ENCODE measurements around the gene REXO5. TPM values are rescaled to one million over a fixed set of nuclear protein-coding genes. Genes with fewer than 3 reads are reported as not detected.
A peak's percentile ranks its signal among the peaks of the same experiment; 100 is the strongest.
"Not testable (repeated sequence)": the region's sequence is repeated elsewhere in the genome, so short reads cannot be mapped to it uniquely, and the experiment has no call there.

Gene REXO5
- total RNA-seq, 1 donor from 2014 or later = 4.1 TPM

- no peak for DNase-seq (ENCODE audit: low spot score)
Observed at GRCh38 chr16:20799599-20799998, 6.7 kb upstream of the REXO5 start.

GRCh38 chr16:20801278-20801677, 5.0 kb upstream of the REXO5 start:
- no peak for DNase-seq (ENCODE audit: low spot score)

GRCh38 chr16:20803192-20803560, 3.2 kb upstream of the REXO5 start:
- no peak for DNase-seq (ENCODE audit: low spot score)

DNA sequence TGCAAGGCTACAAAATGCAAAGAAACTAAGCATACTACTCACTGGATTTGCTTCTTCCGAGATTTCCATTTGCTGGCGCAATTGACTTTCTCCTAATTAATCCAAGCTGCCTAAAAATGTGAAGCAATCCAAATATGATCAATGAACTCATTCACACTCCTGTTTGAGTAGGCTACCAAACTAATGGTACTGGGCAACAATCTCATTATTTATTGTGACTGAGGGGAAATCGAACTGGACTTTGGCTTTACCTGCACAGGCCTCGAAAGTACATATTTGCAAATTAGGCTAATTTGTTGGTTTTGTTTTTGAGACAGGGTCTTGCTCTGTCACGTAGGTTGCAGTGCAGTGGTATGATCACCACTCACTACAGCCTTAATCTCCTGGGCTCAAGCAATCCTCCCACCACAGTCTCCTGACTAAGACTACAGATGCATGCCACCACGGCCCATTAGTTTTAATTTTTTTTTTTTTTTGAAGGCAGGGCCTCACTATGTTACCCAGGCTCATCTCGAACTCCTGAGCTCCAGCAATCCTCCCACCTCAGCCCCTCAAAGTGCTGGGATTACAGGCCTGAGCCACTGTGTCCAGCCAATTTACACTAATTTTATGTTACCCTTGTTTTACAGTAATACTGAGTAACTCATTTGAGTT, 2.6 kb upstream of the REXO5 start:
- DNase-seq (ENCODE audit: low spot score) = no peak

GRCh38 chr16:20805684-20806167, 601 bp upstream of the REXO5 start:
- not testable (repeated sequence) for DNase-seq (ENCODE audit: low spot score)

- DNase-seq (ENCODE audit: low spot score) = no peak
Observed at GRCh38 chr16:20807862-20808261, 1.5 kb downstream of the REXO5 start.

DNA sequence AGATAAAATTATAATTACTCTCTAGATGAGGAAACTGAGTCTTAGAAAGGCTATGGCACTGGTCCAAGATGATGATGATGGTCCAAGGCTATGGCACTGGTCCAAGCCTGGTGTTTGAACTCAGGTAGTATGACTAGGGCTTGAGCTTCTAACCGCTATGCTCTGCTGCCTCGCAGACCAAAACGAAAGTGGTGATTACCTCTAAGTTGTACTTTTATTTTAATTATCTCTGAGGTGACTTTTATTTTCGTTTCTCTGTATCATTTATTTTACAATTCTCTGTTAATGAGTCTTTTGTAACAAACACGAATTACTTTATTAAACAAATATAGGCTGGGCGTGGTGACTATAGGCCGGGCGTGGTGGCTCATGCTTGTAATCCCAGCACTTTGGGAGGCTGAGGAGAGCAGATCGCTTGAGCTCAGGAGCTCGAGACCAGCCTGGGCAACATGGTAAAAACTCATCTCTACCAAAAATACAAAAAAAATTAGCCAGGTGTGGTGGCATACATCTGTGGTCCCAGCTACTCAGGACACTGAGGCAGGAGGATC, 5.6 kb downstream of the REXO5 start:
- no peak for DNase-seq (ENCODE audit: low spot score)

DNA sequence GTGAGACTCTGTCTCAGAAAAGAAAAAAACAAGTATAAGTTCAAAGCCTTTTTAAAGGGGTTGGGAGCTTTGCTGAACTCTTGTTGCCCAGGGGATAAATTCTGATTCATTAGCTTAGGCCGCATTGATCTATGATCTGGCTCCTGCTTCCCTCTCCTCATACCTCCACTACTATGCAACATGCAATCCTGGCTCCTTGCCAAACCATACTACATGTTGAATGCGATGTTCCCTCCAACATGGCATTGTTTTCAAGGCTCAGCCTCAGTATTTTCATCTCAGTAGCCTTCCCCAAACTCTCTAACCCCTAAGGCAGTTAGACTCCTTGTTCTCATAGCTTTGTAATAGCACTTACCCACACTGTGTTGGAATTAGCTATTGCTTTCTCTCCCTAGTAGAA, 6.2 kb downstream of the REXO5 start:
- no peak for DNase-seq (ENCODE audit: low spot score)

DNA sequence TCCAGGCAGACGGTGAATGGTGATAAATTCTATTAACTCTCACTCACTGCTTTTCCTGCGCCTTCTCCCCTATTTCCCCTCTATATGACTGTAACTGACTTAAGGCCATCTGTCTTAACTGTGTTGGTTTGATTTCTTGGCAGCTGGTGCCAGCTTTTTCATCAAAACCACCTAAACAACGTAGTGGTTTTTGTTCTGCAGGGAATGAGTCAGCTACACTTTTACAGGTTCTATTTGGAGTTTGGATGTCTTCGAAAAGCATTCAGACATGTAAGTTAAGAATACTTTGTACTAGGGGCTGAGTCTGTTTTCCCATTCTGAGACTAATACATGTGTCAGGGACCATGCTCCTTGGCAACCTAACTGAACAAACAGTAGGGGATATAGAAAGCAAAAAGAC, 8.5 kb downstream of the REXO5 start:
- no peak for DNase-seq (ENCODE audit: low spot score)

DNA sequence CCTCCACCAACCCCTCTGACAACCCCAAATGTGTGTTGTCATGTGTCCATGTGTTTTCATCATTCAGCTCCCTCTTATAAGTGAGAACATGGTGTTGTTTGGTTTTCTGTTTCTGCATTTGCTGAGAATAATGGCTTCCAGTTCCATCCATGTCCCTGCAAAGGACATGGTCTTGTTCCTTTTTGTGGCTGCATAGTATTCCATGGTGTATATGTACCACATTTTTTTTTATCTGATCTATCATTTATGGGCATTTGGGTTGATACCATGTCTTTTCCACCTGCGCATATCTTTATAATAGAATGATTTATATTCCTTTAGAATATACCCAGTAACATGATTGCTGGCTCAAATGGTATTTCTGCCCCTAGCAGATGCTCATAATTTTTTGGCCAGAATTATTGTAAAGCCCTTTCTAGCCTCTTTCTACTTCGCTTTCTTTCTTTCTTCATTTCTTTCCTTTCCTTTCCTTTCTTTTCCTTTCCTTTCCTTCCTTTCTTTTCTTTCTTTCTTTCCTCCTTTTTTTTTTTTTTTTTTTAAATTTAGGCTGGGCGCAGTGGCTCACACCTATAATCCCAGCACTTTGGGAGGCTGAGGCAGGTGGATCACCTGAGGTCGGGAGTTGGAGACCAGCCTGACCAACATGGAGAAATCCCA, 12.7 kb downstream of the REXO5 start:
- no peak for DNase-seq (ENCODE audit: low spot score)

DNA sequence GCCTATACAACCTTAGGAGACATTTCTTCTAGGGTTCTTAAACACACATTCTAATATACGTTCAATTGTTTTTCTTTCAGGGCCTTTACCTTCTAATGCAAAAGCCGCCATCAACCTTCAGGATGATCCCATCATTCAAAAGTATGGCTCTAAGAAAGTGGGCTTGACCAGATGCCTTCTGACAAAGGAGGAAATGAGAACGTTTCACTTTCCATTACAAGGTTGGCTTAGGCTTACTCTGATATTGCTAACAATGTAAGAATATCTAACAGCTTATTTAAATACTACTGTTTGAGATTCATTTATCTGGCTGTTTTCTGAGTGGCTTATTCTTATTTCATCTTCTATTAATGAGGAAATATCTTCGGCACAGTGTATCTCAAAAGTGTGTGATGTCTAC, 15.4 kb downstream of the REXO5 start:
- no peak for DNase-seq (ENCODE audit: low spot score)

DNA sequence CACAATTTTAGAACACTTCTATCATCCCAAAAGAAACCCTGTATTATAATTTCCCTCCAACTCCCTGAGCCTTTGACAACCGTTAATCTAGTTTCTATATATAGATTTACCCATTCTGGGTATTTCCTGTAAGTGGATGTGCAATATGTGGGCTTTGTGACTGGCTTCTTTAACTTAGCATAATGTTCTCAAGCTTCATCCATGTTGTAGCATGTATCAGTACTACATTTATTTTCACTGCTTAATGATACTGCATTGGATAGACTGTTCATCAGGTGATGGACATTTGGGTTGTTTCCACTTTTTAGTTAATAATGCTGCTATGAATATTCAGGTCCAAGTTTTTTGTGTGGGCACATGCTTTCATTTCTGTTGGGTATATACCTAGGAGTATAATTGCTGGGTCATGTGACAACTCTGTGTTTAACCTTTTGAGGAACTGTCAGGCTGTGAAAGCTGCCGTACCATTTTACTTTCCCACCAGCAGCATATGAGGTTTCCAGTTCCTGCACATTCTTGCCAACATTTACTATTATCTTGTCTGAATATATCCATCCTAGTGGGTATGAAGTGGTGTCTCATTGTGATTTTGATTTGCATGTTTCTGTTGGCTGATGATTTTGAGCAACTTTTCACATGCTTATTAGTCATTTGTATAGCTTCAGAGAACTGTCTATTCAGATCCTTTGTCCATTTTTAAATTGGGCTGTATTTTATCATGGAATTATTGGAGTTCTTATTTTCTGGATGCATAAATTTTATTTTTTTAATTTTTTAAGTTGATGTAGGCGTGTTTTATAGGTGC, 16.4 kb downstream of the REXO5 start:
- DNase-seq (ENCODE audit: low spot score) = no peak

DNA sequence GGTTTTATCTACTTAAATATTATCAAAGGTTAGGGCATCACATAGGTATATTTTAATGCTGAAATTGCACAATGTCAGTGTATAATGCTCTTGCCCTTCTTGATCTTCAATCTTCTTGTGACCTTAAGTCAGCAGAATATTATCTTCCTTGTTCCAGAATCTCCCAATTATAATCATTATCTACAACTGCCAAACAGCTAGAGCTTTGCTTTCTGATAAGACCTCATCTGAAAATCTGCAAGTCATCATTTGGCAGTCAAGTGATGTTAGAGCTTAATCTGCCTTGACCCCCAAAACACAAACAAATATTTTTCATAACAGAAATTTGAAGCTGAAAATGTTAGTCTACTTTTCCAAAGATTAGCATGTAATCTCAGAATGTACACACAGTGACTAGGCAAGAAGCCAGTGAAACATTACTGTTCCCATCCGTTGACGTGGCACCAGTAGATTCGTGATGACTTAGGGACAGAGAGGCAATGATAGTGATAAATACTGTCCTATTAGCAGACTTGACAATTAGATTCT, 19.8 kb downstream of the REXO5 start:
- DNase-seq (ENCODE audit: low spot score) = peak; percentile 48

DNA sequence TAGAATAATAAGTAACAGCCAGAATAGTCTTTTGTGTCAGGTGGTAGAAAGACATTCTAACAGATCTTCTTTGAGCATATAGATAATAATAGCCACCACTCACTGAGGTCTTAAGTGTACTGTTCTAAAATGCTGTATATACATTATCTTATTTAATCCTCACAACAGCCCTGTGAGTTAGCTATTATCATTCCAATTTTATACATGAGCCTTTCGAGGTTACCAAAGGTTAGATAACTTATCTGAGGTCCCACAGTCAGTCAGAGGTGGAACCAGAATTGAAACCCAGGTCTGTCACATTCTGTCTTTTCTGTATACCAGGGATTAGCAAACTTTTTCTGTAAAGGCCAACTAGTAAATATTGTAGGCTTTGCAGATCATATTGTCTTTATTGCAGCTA, 23.2 kb downstream of the REXO5 start:
- no peak for DNase-seq (ENCODE audit: low spot score)

- DNase-seq (ENCODE audit: low spot score) = no peak
Observed at GRCh38 chr16:20830372-20830771, 24.0 kb downstream of the REXO5 start.

DNA sequence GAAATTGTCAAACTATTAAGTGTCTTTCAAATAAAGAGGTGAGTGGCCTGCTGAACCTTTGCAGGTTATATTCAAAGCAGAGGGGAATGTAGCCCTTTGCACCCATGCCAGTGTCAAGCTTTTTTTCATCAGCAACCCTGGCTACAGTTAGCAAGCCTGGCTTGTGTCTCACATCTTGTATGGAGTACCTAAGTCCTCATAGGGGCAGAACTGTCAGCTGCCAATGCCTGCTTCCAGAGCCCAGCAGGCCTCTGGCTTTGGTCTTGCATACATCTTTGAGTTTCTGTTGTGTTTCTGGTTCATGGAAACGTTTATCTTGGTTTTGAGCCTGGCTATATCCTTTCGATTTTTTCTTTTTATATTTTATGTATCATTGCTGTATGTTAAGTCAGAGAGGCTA, 26.8 kb downstream of the REXO5 start:
- DNase-seq (ENCODE audit: low spot score) = no peak

DNA sequence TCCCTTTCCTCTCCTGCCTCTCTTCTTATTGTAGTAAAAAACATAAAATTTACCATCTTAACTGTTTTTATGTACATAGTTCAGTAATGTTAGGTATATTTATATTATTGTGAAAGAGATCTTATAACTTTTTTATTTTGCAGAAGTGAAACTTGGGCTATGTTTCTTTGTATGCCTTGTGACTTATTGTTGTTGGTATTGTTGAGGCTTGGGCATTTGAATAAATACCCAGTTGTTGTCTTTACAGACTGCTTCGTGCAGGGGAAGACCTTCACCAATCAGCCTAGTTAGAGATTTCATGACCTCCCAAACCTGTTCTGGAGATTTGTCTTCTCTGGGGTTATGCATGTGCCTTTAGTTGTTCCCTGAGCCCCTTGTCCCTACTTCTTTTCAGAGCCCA, 31.9 kb downstream of the REXO5 start:
- no peak for DNase-seq (ENCODE audit: low spot score)

DNA sequence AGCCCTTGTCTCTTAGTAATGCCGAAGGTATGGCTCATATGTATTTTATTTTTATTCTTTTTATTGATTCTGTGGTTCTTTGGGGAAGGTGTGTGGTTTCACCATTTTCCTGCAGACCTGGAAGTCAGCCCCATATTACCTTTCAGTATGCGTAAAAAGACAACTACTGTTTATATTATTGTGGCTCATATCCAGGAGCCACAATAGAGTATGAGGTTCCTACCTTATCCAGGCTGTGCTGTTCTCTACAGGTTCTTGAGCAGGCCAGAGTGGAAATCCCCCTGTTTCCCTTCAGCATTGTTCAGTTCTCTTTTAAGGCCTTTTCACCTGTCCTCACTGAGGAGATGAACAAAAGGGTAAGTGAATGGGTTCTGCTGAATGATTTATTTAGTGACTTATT, 33.2 kb downstream of the REXO5 start:
- no peak for DNase-seq (ENCODE audit: low spot score)

DNA sequence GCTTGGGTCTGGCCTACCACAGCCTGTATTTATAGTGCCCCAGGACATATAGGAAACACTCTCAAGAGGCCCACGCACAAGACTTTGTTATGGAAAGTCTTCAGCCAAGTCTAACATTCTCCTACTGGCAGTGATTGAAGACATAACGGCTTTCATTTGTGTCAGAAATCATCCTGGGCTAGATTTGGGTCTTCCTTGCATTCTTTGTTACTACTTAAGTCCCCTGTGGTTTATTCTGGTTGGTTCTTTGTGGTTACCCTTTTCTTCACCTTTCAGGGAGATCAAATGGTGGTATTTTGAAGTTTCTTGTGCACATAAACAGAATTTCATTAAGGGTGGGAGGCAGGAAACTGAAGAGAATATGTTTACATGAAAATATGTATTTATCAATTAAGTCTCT, 37.7 kb downstream of the REXO5 start:
- DNase-seq (ENCODE audit: low spot score) = no peak

DNA sequence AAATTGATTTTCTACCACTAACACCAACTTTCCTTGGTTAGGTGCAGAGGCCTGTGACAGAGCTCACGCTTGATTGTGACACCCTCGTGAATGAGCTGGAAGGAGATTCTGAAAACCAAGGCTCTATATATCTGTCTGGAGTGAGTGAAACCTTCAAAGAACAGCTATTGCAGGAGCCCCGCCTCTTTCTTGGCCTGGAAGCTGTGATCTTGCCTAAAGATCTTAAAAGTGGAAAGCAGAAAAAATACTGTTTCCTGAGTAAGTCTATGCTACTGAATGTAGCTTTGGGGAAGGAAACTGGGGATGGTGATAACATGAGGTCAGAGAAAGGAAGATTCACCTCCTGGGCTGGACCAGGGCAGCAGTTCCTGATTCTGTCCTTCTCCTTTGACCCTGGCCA, 38.3 kb downstream of the REXO5 start:
- DNase-seq (ENCODE audit: low spot score) = no peak

DNA sequence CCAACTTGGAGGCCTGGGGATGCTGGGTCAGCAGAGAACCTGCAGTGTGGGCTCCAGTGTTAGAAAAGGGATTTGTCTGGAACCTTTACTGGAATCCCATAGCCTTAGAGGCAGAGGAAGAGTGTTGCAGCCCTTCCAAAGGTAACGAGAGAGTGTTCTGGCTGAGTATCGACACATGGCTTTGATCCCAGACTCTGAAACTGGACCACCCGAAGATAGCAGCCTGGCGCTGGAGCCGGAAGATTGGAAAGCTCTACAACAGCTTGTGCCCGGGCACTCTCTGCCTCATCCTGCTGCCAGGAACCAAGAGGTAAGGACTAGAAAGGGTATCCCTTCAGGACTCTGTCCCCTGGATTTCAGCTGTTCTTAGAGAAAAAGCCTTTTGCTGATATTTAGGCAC, 39.7 kb downstream of the REXO5 start:
- DNase-seq (ENCODE audit: low spot score) = no peak

DNA sequence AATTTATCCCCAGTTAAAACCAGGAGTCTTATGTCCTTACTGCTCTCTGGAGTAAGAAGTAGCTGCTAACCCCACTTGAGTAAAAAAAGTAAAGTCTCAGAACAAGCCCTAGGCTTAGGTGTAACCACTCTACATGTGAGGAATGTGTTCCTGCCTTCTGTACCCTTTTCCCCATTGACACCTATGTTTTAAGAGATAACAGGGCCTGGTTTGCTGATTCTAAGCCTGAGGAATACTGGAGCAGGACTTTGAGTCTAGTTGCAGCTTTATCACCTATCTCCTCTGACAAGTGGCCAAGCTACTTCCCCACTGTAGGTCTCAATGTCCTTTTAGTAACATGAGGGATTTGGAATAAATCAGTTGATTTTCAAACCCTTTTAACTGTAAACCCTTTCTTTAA, 40.2 kb downstream of the REXO5 start:
- no peak for DNase-seq (ENCODE audit: low spot score)
